ENCODE data around the gene ANKRD17.

GRCh38 chr4:73055241-73055897, 203.2 kb downstream of the ANKRD17 start:
- TF ChIP-seq CTCF (IDR thresholded peaks at IDR 0.05; ENCODE audit: borderline replicate concordance, extremely low read depth, low read length, poor library complexity, severe bottlenecking) (no peak), EZH2 (IDR thresholded peaks at IDR 0.05; ENCODE audit: borderline replicate concordance, low read depth, low read length, severe bottlenecking) (no peak)
